ENCODE results near the gene TMEM125. TPM values are rescaled to one million over a fixed set of nuclear protein-coding genes. Genes with fewer than 3 reads are reported as not detected.

The TMEM125 gene
- total RNA-seq, 4 donors from 2014 or later: 4.2 to 15.5 (median 10.2) TPM

DNA sequence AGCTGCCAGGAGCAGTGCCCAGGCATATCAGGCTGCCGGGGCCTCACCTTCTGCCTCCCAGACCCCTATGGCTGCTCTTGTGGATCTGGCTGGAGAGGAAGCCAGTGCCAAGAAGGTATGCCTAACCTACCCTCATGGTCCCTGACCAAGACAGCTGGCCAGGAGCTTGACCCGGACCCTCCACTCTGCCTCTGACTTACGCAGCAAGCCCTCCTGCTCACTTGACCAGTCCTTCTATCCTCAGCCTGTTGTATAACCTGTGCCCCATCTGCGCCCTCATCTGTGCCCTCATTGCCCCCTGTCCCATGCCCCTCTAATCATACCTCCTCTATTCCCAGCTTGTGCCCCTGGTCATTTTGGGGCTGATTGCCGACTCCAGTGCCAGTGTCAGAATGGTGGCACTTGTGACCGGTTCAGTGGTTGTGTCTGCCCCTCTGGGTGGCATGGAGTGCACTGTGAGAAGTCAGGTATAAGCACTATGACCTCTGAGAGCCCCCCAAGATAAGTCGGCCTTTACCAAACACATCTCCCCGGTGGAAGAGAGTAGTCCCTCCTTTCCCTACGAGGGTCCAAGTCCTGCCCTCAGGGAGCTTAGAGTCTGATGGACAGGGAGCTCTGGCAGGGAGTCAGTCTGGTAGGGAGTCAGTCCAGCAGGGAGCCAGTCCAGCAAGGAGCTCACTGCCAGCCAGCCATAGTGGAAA is 37.8 kb downstream of the TMEM125 start:
- no peak for TF ChIP-seq POLR2A (IDR thresholded peaks at IDR 0.05)
- TF ChIP-seq, protein P1, sequence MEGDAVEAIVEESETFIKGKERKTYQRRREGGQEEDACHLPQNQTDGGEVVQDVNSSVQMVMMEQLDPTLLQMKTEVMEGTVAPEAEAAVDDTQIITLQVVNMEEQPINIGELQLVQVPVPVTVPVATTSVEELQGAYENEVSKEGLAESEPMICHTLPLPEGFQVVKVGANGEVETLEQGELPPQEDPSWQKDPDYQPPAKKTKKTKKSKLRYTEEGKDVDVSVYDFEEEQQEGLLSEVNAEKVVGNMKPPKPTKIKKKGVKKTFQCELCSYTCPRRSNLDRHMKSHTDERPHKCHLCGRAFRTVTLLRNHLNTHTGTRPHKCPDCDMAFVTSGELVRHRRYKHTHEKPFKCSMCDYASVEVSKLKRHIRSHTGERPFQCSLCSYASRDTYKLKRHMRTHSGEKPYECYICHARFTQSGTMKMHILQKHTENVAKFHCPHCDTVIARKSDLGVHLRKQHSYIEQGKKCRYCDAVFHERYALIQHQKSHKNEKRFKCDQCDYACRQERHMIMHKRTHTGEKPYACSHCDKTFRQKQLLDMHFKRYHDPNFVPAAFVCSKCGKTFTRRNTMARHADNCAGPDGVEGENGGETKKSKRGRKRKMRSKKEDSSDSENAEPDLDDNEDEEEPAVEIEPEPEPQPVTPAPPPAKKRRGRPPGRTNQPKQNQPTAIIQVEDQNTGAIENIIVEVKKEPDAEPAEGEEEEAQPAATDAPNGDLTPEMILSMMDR (IDR thresholded peaks at IDR 0.05): no peak
- WGBS, 2 donors: 87 to 94% methylated on average over 6 of the region's 9 CpGs
- Histone ChIP-seq H3K27me3 (no peaks in the 10 kb centered on the region), H3K27ac (no peak overlapping the region), H3K9me3 (no peaks in the 10 kb centered on the region), H3K4me1 (peaks cover 2 to 23% (median 4%) of the 10 kb centered on the region in 3 donors), H3K4me3 (no peak overlapping the region), H3K36me3 (peaks cover 0 to 6% (median 0%) of the 10 kb centered on the region in 3 donors)
- intact Hi-C loops (cut with DNase I): no loop called here
- DNase-seq: no peak

DNA sequence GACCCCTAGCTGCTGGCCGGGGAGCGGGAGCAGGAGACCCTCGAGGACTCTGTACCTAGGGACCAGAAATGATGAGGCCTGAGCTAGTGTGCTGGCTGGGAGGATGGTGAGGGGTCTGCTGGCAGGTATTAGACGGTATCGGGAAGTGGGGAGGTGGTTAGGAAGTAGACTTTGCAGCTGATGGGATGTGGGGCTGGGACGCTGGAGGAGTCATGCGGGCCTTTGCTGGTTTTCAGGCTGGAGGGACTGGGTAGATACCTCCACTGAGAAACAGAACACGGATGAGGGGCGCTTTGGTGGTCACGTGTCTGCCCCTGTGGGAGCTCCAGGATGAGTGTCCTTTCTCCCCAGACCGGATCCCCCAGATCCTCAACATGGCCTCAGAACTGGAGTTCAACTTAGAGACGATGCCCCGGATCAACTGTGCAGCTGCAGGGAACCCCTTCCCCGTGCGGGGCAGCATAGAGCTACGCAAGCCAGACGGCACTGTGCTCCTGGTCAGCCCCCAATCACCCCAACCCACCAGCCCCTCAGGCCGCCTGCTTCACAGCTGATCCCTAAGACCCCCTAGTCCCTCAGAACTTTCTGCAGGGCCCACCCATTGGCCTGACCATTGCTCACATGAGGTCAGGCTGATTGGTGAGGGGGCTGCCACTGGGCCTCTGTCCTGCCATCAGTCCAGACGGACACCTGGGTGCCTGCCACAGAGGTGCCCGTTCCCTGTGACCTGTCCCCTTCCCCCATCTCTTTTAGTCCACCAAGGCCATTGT is 39.0 kb downstream of the TMEM125 start:
- Histone ChIP-seq H3K4me1 (peaks cover 2 to 13% (median 4%) of the 10 kb centered on the region in 3 donors), H3K27ac (no peak overlapping the region), H3K4me3 (no peak overlapping the region), H3K27me3 (no peaks in the 10 kb centered on the region), H3K36me3 (peaks cover 0 to 9% (median 0%) of the 10 kb centered on the region in 3 donors), H3K9me3 (no peaks in the 10 kb centered on the region)
- TF ChIP-seq POLR2A (IDR thresholded peaks at IDR 0.05): no peak
- TF ChIP-seq, protein P1 (IDR thresholded peaks at IDR 0.05): no peak
- intact Hi-C loops (cut with DNase I): no loop called here
- WGBS, 2 donors: 89 to 92% methylated on average over 13 to 14 of the region's 20 CpGs
- no peak for DNase-seq

DNA sequence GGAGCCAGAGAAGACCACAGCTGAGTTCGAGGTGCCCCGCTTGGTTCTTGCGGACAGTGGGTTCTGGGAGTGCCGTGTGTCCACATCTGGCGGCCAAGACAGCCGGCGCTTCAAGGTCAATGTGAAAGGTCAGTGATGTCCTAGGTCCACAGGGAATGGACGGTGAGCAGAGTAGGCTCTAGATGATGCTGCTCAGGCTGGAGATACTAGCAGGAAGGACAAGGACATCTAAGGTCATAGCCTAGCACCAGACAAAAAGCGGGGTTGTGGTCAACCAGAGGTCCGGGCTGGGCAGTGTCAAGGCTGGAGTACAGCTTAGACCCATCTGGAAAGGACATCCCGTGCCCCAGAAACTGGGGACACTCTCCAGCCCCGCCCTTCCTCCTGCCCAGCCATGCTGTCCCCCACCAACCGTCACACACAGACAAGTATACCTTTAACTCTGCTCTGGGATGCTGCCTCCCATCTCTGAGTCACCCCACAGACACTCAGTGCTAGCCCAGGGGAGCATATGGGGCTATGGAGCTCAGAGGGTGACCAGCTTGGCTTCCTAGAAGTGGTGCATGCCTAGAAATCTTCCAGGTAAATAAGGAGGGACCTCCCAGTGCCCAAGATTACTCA is 39.7 kb downstream of the TMEM125 start:
- Histone ChIP-seq H3K36me3 (peaks cover 0 to 9% (median 0%) of the 10 kb centered on the region in 3 donors), H3K4me3 (no peak overlapping the region), H3K27ac (no peak overlapping the region), H3K4me1 (peaks cover 0 to 6% (median 0%) of the 10 kb centered on the region in 3 donors), H3K27me3 (no peaks in the 10 kb centered on the region), H3K9me3 (no peaks in the 10 kb centered on the region)
- DNase-seq: no peak
- no peak for TF ChIP-seq POLR2A (IDR thresholded peaks at IDR 0.05)
- 68 to 86% methylated on average over 10 to 12 of the region's 13 CpGs for WGBS, 2 donors
- intact Hi-C loops (cut with DNase I): no loop called here

DNA sequence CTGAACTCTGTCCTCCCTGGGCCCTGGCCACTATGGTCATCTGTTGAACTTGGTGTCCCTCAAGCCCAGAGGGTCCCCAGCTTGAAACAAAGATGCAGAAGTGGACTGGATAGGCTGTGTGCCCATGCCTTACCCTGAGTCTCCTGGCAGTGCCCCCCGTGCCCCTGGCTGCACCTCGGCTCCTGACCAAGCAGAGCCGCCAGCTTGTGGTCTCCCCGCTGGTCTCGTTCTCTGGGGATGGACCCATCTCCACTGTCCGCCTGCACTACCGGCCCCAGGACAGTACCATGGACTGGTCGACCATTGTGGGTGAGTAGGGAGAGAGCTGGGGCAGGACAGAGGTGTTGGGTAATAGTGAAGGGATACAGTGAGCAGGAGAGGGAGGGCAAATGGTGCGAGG is 41.7 kb downstream of the TMEM125 start:
- TF ChIP-seq, protein P1 (IDR thresholded peaks at IDR 0.05): no peak
- no peak for TF ChIP-seq POLR2A (IDR thresholded peaks at IDR 0.05)
- intact Hi-C loops (cut with DNase I): no loop called here

DNA sequence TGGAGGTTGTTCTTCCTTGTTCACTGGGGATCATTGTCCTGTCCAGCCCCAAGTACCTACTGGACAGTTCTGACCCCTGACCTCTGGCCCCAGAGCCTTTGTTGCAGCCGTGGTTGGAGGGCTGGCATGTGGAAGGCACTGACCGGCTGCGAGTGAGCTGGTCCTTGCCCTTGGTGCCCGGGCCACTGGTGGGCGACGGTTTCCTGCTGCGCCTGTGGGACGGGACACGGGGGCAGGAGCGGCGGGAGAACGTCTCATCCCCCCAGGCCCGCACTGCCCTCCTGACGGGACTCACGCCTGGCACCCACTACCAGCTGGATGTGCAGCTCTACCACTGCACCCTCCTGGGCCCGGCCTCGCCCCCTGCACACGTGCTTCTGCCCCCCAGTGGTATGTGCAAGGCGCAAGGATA is 42.4 kb downstream of the TMEM125 start:
- no CpG with 5 or more reads among the region's 19 CpGs for WGBS, 2 donors
- Histone ChIP-seq H3K36me3 (peaks cover 0 to 9% (median 0%) of the 10 kb centered on the region in 3 donors), H3K4me1 (no peaks in the 10 kb centered on the region), H3K27me3 (no peaks in the 10 kb centered on the region), H3K9me3 (no peaks in the 10 kb centered on the region), H3K27ac (no peak overlapping the region), H3K4me3 (no peak overlapping the region)
- intact Hi-C loops (cut with DNase I): no loop called here
- no peak for TF ChIP-seq POLR2A (IDR thresholded peaks at IDR 0.05)
- TF ChIP-seq, protein P1 (IDR thresholded peaks at IDR 0.05): no peak
- DNase-seq: no peak

More for the DNA sequence above, 41.7 kb downstream of the TMEM125 start:
- no peak overlapping the region for H3K27ac ChIP-seq
- no peaks in the 10 kb centered on the region for H3K27me3 ChIP-seq
- no peak overlapping the region for H3K4me3 ChIP-seq
- H3K36me3 ChIP-seq: peaks cover 0 to 9% (median 0%) of the 10 kb centered on the region in 3 donors
- no peak for DNase-seq
- no peaks in the 10 kb centered on the region for H3K4me1 ChIP-seq
- no peaks in the 10 kb centered on the region for H3K9me3 ChIP-seq
- WGBS, 2 donors: 67 to 94% methylated on average over 2 to 5 of the region's 9 CpGs

All from esophagus squamous epithelium (tissue), 5 donors.